Smooth muscle cell (in vitro differentiated cells): ENCODE data around the gene CAMK1G. TPM values are rescaled to one million over a fixed set of nuclear protein-coding genes. Genes with fewer than 3 reads are reported as not detected.

Experiments
- DNase-seq: peaks from one replicate; lab custom pipeline; 2025; ENCODE audit not compliant: unreplicated experiment; lab: John Stamatoyannopoulos, UW
- H2AFZ ChIP-seq: fragments of 200-600 bp; sonication (generic); 2 replicates; pipeline ENCODE4 v1.6.0; 2016; ENCODE audit warnings: antibody characterized with exemption, low read depth, mild to moderate bottlenecking
- H3F3A ChIP-seq: fragments of 200-600 bp; sonication (generic); 2 replicates; pipeline ENCODE4 v1.6.0; 2017; ENCODE audit warnings: antibody characterized with exemption, low read depth
- H3K27ac ChIP-seq: fragments of 200-600 bp; sonication (generic); 2 replicates; pipeline ENCODE4 v1.5.1; 2016; ENCODE audit warnings: low read depth, mild to moderate bottlenecking
- H3K27me3 ChIP-seq: fragments of 200-600 bp; sonication (generic); 2 replicates; pipeline ENCODE4 v1.6.1; 2016; ENCODE audit warnings: low read depth, mild to moderate bottlenecking
- H3K36me3 ChIP-seq: fragments of 200-600 bp; sonication (generic); 2 replicates; pipeline ENCODE4 v1.5.1; 2016; ENCODE audit warnings: low read depth
- H3K4me1 ChIP-seq: fragments of 200-600 bp; sonication (generic); 2 replicates; pipeline ENCODE4 v1.5.1; 2016; ENCODE audit warnings: low read depth
- H3K4me2 ChIP-seq: fragments of 200-600 bp; sonication (generic); 2 replicates; pipeline ENCODE4 v1.6.0; 2016; ENCODE audit warnings: mild to moderate bottlenecking
- H3K4me3 ChIP-seq: fragments of 200-600 bp; sonication (generic); 2 replicates; pipeline ENCODE4 v1.5.1; 2016; ENCODE audit warnings: mild to moderate bottlenecking
- H3K79me2 ChIP-seq: fragments of 200-600 bp; sonication (generic); 2 replicates; pipeline ENCODE4 v1.6.0; 2016; ENCODE audit warnings: low read depth, mild to moderate bottlenecking
- H3K9ac ChIP-seq: fragments of 200-600 bp; sonication (generic); 2 replicates; pipeline ENCODE4 v1.6.0; 2016; ENCODE audit warnings: low read depth
- H3K9me3 ChIP-seq: fragments of 200-600 bp; sonication (generic); replicated peaks from 2 replicates; pipeline ENCODE4 v1.5.1; 2016; ENCODE audit warnings: low read depth
- H4K20me1 ChIP-seq: fragments of 200-600 bp; sonication (generic); 2 replicates; pipeline ENCODE4 v1.6.0; 2016; ENCODE audit warnings: low read depth
- CTCF ChIP-seq: fragments of 200-600 bp; sonication (generic); IDR thresholded peaks from 2 replicates; pipeline ENCODE4 v1.5.1; 2017; ENCODE audit warnings: borderline replicate concordance, mild to moderate bottlenecking, antibody characterized with exemption; ENCODE audit not compliant: insufficient read depth, poor library complexity, severe bottlenecking
- WGBS: methylation state at CpG from one replicate; pipeline ENCODE4 v1.1.7; 2016; ENCODE audit warnings: low lambda C conversion rate; 5-methylcytosine and 5-hydroxymethylcytosine counted together
- polyA plus RNA-seq: library from polyadenylated mRNA; unstranded; fragments of >200 nt; fragmentation: Nextera tagmentation; extraction: Ambion mirVana; gene quantifications from 2 replicates; pipeline ENCODE4 v1.2.1, GENCODE V29; 2016
- total RNA-seq: library from RNA; depleted of rRNA; stranded (reverse); fragments of >200 nt; gene quantifications from 2 replicates; pipeline ENCODE4 v1.2.3, GENCODE V29; 2014

The CAMK1G gene
- total and polyA plus RNA-seq, 2 experiments from 2014 or later = 0.13 TPM; not detected in 1

GRCh38 chr1:209628618-209629299 lies 45.2 kb downstream of the CAMK1G start:
- H3K4me3 ChIP-seq = no peak overlapping the region
- H3K27ac ChIP-seq = no peak overlapping the region
- H3K27me3 ChIP-seq = no peaks in the 10 kb centered on the region
- H4K20me1 ChIP-seq = peaks cover 3% of the 10 kb centered on the region
- H3K79me2 ChIP-seq = no peaks in the 10 kb centered on the region
- no peak overlapping the region for H3K4me2 ChIP-seq
- no peak for DNase-seq
- WGBS = 77% methylated on average over 7 of the region's 7 CpGs
- H3K4me1 ChIP-seq = no peaks in the 10 kb centered on the region
- H2AFZ ChIP-seq = no peak overlapping the region
- no peaks in the 10 kb centered on the region for H3K9me3 ChIP-seq
- H3F3A ChIP-seq = no peaks in the 10 kb centered on the region
- TF ChIP-seq CTCF = no peak
- H3K36me3 ChIP-seq = no peaks in the 10 kb centered on the region
- H3K9ac ChIP-seq = no peak overlapping the region

DNA sequence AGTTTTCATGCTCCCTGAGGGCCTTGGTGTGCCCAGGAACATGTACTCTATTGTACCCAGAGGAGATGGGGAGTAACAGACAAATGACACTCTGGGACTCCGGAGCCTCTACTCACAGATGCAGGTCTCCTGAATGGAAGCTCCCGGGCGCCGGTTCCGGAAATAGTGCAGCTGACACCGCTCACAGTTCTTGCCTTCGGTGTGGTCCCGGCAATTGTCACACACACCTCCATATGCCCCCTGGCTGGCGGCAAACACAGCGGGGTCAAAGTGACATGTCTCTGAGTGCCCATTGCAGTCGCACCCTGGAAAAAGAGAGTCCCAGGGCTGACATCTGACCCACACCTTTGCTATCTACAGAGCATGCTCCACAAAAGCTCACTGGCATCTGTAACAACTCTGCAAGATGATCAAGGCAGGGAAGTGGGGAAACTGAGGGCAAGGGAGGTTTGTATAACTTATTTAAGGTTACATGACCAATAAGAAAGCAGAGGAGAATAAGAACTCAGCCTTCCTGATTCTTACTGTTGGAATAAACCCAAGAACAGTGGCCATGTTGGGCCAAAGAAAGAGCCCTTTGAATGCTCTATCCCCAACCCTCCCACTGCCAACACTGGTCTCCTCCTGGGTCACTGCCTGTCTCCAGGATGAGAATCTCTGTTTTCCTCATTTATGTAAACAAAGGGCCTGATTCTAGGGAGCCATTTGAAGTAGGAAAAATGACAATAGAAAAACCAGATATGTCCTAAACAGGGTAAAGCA lies 46.3 kb downstream of the CAMK1G start:
- H3K4me2 ChIP-seq = no peak overlapping the region
- no peaks in the 10 kb centered on the region for H3K9me3 ChIP-seq
- 97% methylated on average over 11 of the region's 11 CpGs for WGBS
- no peaks in the 10 kb centered on the region for H3F3A ChIP-seq
- no peak overlapping the region for H3K4me3 ChIP-seq
- no peaks in the 10 kb centered on the region for H3K4me1 ChIP-seq
- no peaks in the 10 kb centered on the region for H3K27me3 ChIP-seq
- peaks cover 3% of the 10 kb centered on the region for H4K20me1 ChIP-seq
- DNase-seq = no peak
- no peak overlapping the region for H2AFZ ChIP-seq
- H3K79me2 ChIP-seq = no peaks in the 10 kb centered on the region
- H3K27ac ChIP-seq = no peak overlapping the region
- no peak overlapping the region for H3K9ac ChIP-seq
- no peak for TF ChIP-seq CTCF
- H3K36me3 ChIP-seq = no peaks in the 10 kb centered on the region

- no peak overlapping the region for H2AFZ ChIP-seq
- H3K9ac ChIP-seq = no peak overlapping the region
- peaks cover 3% of the 10 kb centered on the region for H4K20me1 ChIP-seq
- no peaks in the 10 kb centered on the region for H3K79me2 ChIP-seq
- no peak overlapping the region for H3K4me3 ChIP-seq
- no peaks in the 10 kb centered on the region for H3K36me3 ChIP-seq
- H3K4me1 ChIP-seq = no peaks in the 10 kb centered on the region
- TF ChIP-seq CTCF = no peak
- no peak for DNase-seq
- whole genome bisulfite sequencing = 75% methylated on average over 17 of the region's 17 CpGs
- no peak overlapping the region for H3K27ac ChIP-seq
- H3K27me3 ChIP-seq = no peaks in the 10 kb centered on the region
- no peak overlapping the region for H3K4me2 ChIP-seq
- H3K9me3 ChIP-seq = no peaks in the 10 kb centered on the region
- no peaks in the 10 kb centered on the region for H3F3A ChIP-seq
Observed at GRCh38 chr1:209630383-209631225, 47.1 kb downstream of the CAMK1G start.
